ENCODE measurements around the gene FAM200C. TPM values are rescaled to one million over a fixed set of nuclear protein-coding genes. Genes with fewer than 3 reads are reported as not detected.

FAM200C gene
- total and polyA plus RNA-seq, 2 of the 13 experiments (the other 11 are each of a cell fraction or from before 2014, with no cell fraction given) = 3.2 to 4.7 TPM

DNA sequence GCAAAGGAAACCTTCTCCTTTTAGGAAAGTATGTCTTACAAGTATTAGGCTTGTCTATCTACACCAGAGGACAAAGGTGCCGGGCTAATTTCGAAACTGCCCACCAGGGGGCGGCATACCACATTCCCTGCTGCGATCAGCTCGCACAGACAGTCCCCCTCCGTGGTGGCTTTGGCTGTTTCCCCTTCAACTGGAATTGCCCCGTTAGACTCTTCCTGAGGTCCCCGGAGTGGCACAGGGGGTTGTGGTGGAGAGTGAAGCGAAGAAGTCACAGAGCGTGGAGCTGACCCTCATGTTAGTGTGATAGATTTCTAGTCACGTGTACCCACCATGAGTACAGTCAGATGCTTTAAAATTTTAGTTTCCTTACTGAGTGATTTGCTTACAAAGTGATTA lies 39.3 kb upstream of the FAM200C start (continued):
- TF ChIP-seq, protein P1, sequence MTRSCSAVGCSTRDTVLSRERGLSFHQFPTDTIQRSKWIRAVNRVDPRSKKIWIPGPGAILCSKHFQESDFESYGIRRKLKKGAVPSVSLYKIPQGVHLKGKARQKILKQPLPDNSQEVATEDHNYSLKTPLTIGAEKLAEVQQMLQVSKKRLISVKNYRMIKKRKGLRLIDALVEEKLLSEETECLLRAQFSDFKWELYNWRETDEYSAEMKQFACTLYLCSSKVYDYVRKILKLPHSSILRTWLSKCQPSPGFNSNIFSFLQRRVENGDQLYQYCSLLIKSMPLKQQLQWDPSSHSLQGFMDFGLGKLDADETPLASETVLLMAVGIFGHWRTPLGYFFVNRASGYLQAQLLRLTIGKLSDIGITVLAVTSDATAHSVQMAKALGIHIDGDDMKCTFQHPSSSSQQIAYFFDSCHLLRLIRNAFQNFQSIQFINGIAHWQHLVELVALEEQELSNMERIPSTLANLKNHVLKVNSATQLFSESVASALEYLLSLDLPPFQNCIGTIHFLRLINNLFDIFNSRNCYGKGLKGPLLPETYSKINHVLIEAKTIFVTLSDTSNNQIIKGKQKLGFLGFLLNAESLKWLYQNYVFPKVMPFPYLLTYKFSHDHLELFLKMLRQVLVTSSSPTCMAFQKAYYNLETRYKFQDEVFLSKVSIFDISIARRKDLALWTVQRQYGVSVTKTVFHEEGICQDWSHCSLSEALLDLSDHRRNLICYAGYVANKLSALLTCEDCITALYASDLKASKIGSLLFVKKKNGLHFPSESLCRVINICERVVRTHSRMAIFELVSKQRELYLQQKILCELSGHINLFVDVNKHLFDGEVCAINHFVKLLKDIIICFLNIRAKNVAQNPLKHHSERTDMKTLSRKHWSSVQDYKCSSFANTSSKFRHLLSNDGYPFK (CRISPR knock-in tag; IDR thresholded peaks at IDR 0.05; ENCODE audit: borderline replicate concordance) = peak; percentile 34; the same call in 1 of the 2 replicates
- TF ChIP-seq NFE2L1 (CRISPR knock-in tag; IDR thresholded peaks at IDR 0.05; ENCODE audit: borderline replicate concordance) (no peak), HINFP (CRISPR knock-in tag; IDR thresholded peaks at IDR 0.05; ENCODE audit: low read depth) (peak; percentile 31; the same call in 1 of the 2 replicates)

DNA sequence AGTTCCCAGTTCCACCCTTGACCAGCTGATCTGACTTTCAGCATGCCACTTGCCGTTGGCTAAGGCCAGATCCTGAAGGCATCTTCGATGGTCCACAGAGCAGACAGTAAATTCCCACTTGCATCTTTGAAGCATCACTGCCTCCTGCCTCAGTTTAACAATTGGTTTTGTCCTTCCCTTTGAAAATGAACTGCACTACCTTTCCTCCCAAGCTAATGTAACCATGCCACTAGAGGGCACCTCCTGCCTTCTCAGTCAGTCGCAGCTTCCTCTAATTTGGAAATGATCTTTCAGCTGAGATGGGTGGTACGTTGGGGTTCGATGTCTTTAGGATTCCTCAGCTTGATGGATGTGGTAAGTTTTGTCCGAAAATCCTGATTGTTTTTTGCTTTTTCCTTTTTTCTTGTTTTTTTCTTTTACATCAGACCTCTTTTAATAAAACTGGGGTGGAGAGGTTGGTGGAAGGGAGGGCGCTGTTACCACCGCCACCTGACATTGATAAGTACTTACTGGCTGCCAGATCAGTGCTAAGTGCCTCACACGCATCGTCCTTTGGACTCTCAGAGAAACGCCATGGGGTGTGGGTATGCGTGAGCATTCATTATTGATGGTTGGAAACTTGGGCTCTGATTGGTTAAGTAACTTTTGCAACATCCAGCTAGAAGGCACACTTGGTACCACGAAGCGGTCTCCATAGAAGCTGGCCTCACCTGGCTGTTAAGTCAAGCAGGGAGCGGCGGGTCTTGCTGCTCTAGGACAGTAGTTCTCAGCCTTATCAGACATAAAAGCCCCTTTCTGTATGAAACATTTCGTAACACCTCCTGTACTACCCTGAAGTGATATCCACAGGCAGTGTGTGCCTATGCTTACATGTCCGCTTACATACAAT lies 38.7 kb upstream of the FAM200C start:
- no peaks in the 10 kb centered on the region for H3K79me2 ChIP-seq (ENCODE audit: insufficient read depth, low read length)
- peak overlapping the region; percentile 13 to 60 (median 39) for H3K4me3 ChIP-seq (replicated peaks in 1 of 3; ENCODE audit: insufficient read depth in 1 of 3, low read depth in 2 of 3, low read length in 3 of 3)
- no peaks in the 10 kb centered on the region for H3K9me3 ChIP-seq (ENCODE audit: low read length)
- H3K36me3 ChIP-seq (replicated peaks in 1 of 2; ENCODE audit: control insufficient read depth in 1 of 2, insufficient read depth in 2 of 2, low read length in 2 of 2) = no peaks in the 10 kb centered on the region
- peak; percentile 62 for DNase-seq (ENCODE audit: low spot score)
- H2AFZ ChIP-seq (ENCODE audit: low read length) = peak overlapping the region; percentile 32
- in situ Hi-C loops (cut with HindIII; ENCODE audit: extremely low pct_ligation_motif_present, low pct_unique_long_range_greater_than_20kb) = loop anchor here (5.0 to 10.0 kb wide), 2 partner anchors 64 to 356 kb away; no protein-coding TSS in a partner anchor
- WGBS (ENCODE audit: low lambda C conversion rate) = 3% methylated on average over 18 of the region's 18 CpGs
- FAIRE-seq = peak; percentile 85
- intact Hi-C loops (cut with micrococcal nuclease; ENCODE audit: unreplicated experiment) = loop anchor here (1.0 to 2.0 kb wide), 6 partner anchors 22 to 349 kb away; no protein-coding TSS in a partner anchor
- CTCF ChIA-PET (ENCODE audit: low intra/inter-chr PET ratio, low total read pairs) = interaction anchor here (0.7 to 2.3 kb wide), 5 partner anchors 22 to 348 kb away, joined by 3 to 19 read pairs (median 5); no protein-coding TSS in a partner anchor
- H3K9ac ChIP-seq (ENCODE audit: insufficient read depth, low read depth, low read length) = peak overlapping the region; percentile 4; the same call in 1 of the 2 replicates
- POLR2A ChIA-PET = interaction anchor here (1.1 to 2.4 kb wide), 5 partner anchors 17 to 39 kb away, joined by 3 to 29 read pairs (median 5); partner anchors contain the start of gene PTTG1
- ATAC-seq = peak; percentile 79
- H4K20me1 ChIP-seq (ENCODE audit: insufficient read depth, low read length) = no peaks in the 10 kb centered on the region
- H3K27ac ChIP-seq (ENCODE audit: extremely low read length, insufficient read depth, low read length) = no peak overlapping the region
- peaks cover 42% of the 10 kb centered on the region for H3K4me1 ChIP-seq (ENCODE audit: insufficient read depth, low read length)
- no TSS peak for BruUV-seq (replicated peaks)
- H3K4me2 ChIP-seq (ENCODE audit: low read depth, low read length) = peak overlapping the region; percentile 93
- H3K27me3 ChIP-seq (ENCODE audit: control insufficient read depth in 1 of 2, insufficient read depth in 2 of 2, low read length in 2 of 2) = peaks cover 0 to 1% of the 10 kb centered on the region in 2 experiments; a peak in 1 of 5 replicates
- TF ChIP-seq ERF (CRISPR knock-in tag; IDR thresholded peaks at IDR 0.05) (peak; percentile 19; the same call in 1 of the 2 replicates), ZNF468 (CRISPR knock-in tag; IDR thresholded peaks at IDR 0.05) (no peak), KDM5B (CRISPR knock-in tag; IDR thresholded peaks at IDR 0.05; ENCODE audit: borderline replicate concordance) (0 out of 2 replicates have a peak, but pooled peaks have one; percentile 34), ZNF782 (CRISPR knock-in tag; IDR thresholded peaks at IDR 0.05; ENCODE audit: borderline replicate concordance) (0 out of 2 replicates have a peak, but pooled peaks have one; percentile 11), ZNF354B (CRISPR knock-in tag; IDR thresholded peaks at IDR 0.05) (0 out of 2 replicates have a peak, but pooled peaks have one; percentile 24), ZNF749 (CRISPR knock-in tag; IDR thresholded peaks at IDR 0.05; ENCODE audit: borderline replicate concordance) (no peak), BORCS8-MEF2B (CRISPR knock-in tag; IDR thresholded peaks at IDR 0.05) (0 out of 2 replicates have a peak, but pooled peaks have one; percentile 17), POGZ (CRISPR knock-in tag; IDR thresholded peaks at IDR 0.05) (peak; percentile 43; the same call in 1 of the 2 replicates), ZKSCAN8 (CRISPR knock-in tag; IDR thresholded peaks at IDR 0.05; ENCODE audit: borderline replicate concordance) (0 out of 2 replicates have a peak, but pooled peaks have one; percentile 30), ZNF260 (CRISPR knock-in tag; IDR thresholded peaks at IDR 0.05; ENCODE audit: borderline replicate concordance, low read depth) (no peak), MXD3 (CRISPR knock-in tag; IDR thresholded peaks at IDR 0.05) (peak; percentile 3; the same call in 1 of the 2 replicates), FOSL2 (CRISPR knock-in tag; IDR thresholded peaks at IDR 0.05) (0 out of 2 replicates have a peak, but pooled peaks have one; percentile 21)

Measured in HepG2 (cell line).